Osteocyte (in vitro differentiated cells): ENCODE results near the gene ZMAT3. TPM values are rescaled to one million over a fixed set of nuclear protein-coding genes. Genes with fewer than 3 reads are reported as not detected.
"Not testable (repeated sequence)": the region's sequence is repeated elsewhere in the genome, so short reads cannot be mapped to it uniquely, and the experiment has no call there.

Source experiments
- DNase-seq: peaks from one replicate; pipeline ENCODE4 v3.0.0; 2021; ENCODE audit warnings: mixed read lengths; ENCODE audit not compliant: unreplicated experiment; ENCODE audit errors: extremely low spot score
- H3K27ac Mint-ChIP-seq: one replicate; pipeline ENCODE4 v1.8.0; 2021; ENCODE audit warnings: mild to moderate bottlenecking, mixed read lengths; ENCODE audit not compliant: unreplicated experiment
- H3K27me3 Mint-ChIP-seq: one replicate; pipeline ENCODE4 v1.8.0; 2021; ENCODE audit warnings: mixed read lengths; ENCODE audit not compliant: unreplicated experiment
- H3K36me3 Mint-ChIP-seq: one replicate; pipeline ENCODE4 v1.8.0; 2021; ENCODE audit warnings: mixed read lengths; ENCODE audit not compliant: unreplicated experiment
- H3K4me1 Mint-ChIP-seq: one replicate; pipeline ENCODE4 v1.8.0; 2021; ENCODE audit warnings: mixed read lengths; ENCODE audit not compliant: unreplicated experiment
- H3K4me3 Mint-ChIP-seq: one replicate; pipeline ENCODE4 v1.8.0; 2021; ENCODE audit warnings: mild to moderate bottlenecking, moderate library complexity, mixed read lengths; ENCODE audit not compliant: unreplicated experiment
- H3K9me3 Mint-ChIP-seq: one replicate; pipeline ENCODE4 v1.8.0; 2021; ENCODE audit warnings: mixed read lengths; ENCODE audit not compliant: unreplicated experiment
- CTCF ChIP-seq: fragments of 200-600 bp; sonication (generic); IDR thresholded peaks from 2 replicates; pipeline ENCODE4 v1.5.0; 2021; ENCODE audit warnings: antibody characterized with exemption, mild to moderate bottlenecking, moderate library complexity
- long read RNA-seq: library from polyadenylated mRNA; unstranded; transcript quantifications from one replicate; pipeline ENCODE4 v2.0.0, GENCODE V29; 2021
- total RNA-seq: library from RNA; stranded (reverse); gene quantifications from 2 replicates; pipeline ENCODE4 v1.2.1, GENCODE V29; 2021

The ZMAT3 gene
- total RNA-seq = 96.9 and 99.0 TPM in 2 replicates
- long read RNA-seq, full-length matches to known transcripts = 2 of 83 reads
- long read RNA-seq, partial matches to known transcripts = 35 of 83 reads
- long read RNA-seq, other reads (novel, unspliced or antisense) = 46 of 83 reads

- Mint-ChIP-seq H3K4me1 (peaks cover 30% of the 10 kb centered on the region), H3K9me3 (no peaks in the 10 kb centered on the region), H3K27ac (peak within 1 kb of the TSS; percentile 87), H3K4me3 (peak within 1 kb of the TSS; percentile 98), H3K27me3 (no peaks in the 10 kb centered on the region), H3K36me3 (peaks cover 23% of the 10 kb centered on the region)
- no peak for TF ChIP-seq CTCF
- DNase-seq = peak; percentile 95
These were observed at the start of gene ZMAT3 for GRCh38 chr3:179071323-179072099. TSS of gene ZMAT3 (minus strand) at chr3:179071809. CDS start at chr3:179067752, 4,057 bp downstream.

GRCh38 chr3:179116816-179117215 lies 45.2 kb upstream of the ZMAT3 start:
- no peaks in the 10 kb centered on the region for H3K9me3 Mint-ChIP-seq
- DNase-seq = no peak
- TF ChIP-seq CTCF = no peak
- H3K4me1 Mint-ChIP-seq = peaks cover 4% of the 10 kb centered on the region
- no peak overlapping the region for H3K27ac Mint-ChIP-seq
- no peak overlapping the region for H3K4me3 Mint-ChIP-seq
- H3K36me3 Mint-ChIP-seq = no peaks in the 10 kb centered on the region
- peaks cover 4% of the 10 kb centered on the region for H3K27me3 Mint-ChIP-seq

- H3K4me3 Mint-ChIP-seq, H3K9me3 Mint-ChIP-seq, H3K27me3 Mint-ChIP-seq, H3K4me1 Mint-ChIP-seq, DNase-seq, H3K36me3 Mint-ChIP-seq, H3K27ac Mint-ChIP-seq: not testable (repeated sequence)
These were observed 43.8 kb upstream of the ZMAT3 start for GRCh38 chr3:179115444-179115843.

- no peaks in the 10 kb centered on the region for H3K36me3 Mint-ChIP-seq
- peaks cover 4% of the 10 kb centered on the region for H3K4me1 Mint-ChIP-seq
- peaks cover 4% of the 10 kb centered on the region for H3K27me3 Mint-ChIP-seq
These were observed 42.3 kb upstream of the ZMAT3 start for GRCh38 chr3:179113903-179114302.

GRCh38 chr3:179108086-179108485 lies 36.5 kb upstream of the ZMAT3 start:
- no peak for DNase-seq
- H3K27me3 Mint-ChIP-seq = peaks cover 4% of the 10 kb centered on the region
- H3K4me3 Mint-ChIP-seq = no peak overlapping the region
- TF ChIP-seq CTCF = no peak
- H3K4me1 Mint-ChIP-seq = no peaks in the 10 kb centered on the region
- H3K9me3 Mint-ChIP-seq = peaks cover 7% of the 10 kb centered on the region
- no peak overlapping the region for H3K27ac Mint-ChIP-seq
- H3K36me3 Mint-ChIP-seq = no peaks in the 10 kb centered on the region

More at GRCh38 chr3:179113903-179114302, 42.3 kb upstream of the ZMAT3 start:
- Mint-ChIP-seq H3K4me3 (no peak overlapping the region), H3K9me3 (peaks cover 4% of the 10 kb centered on the region), H3K27ac (no peak overlapping the region)
- no peak for DNase-seq
- no peak for TF ChIP-seq CTCF
